GM12865 (cell line): ENCODE measurements around the gene CBX6.
"Not testable (repeated sequence)": the region's sequence is repeated elsewhere in the genome, so short reads cannot be mapped to it uniquely, and the experiment has no call there.

Experiments used
- DNase-seq: peaks from one replicate; pipeline ENCODE4 v3.0.0; 2010; ENCODE audit warnings: low read depth
- H3K4me3 ChIP-seq: 2 replicates; pipeline ENCODE4 v1.5.1; 2011; ENCODE audit warnings: mild to moderate bottlenecking, low read depth, low read length, control low read depth
- TF ChIP-seq, protein P1 (sequence below): IDR thresholded peaks from 2 replicates; pipeline ENCODE4 v1.5.1; 2011; ENCODE audit warnings: low read length, control low read depth, low read depth, inconsistent platforms; ENCODE audit not compliant: insufficient read depth; ENCODE audit errors: missing control alignments

The CBX6 gene

GRCh38 chr22:38872172-38872830, at the start of gene CBX6:
CBX6 (minus strand) TSS chr22:38872216; CDS start chr22:38872190, 26 bp downstream.
- TF ChIP-seq, protein P1, sequence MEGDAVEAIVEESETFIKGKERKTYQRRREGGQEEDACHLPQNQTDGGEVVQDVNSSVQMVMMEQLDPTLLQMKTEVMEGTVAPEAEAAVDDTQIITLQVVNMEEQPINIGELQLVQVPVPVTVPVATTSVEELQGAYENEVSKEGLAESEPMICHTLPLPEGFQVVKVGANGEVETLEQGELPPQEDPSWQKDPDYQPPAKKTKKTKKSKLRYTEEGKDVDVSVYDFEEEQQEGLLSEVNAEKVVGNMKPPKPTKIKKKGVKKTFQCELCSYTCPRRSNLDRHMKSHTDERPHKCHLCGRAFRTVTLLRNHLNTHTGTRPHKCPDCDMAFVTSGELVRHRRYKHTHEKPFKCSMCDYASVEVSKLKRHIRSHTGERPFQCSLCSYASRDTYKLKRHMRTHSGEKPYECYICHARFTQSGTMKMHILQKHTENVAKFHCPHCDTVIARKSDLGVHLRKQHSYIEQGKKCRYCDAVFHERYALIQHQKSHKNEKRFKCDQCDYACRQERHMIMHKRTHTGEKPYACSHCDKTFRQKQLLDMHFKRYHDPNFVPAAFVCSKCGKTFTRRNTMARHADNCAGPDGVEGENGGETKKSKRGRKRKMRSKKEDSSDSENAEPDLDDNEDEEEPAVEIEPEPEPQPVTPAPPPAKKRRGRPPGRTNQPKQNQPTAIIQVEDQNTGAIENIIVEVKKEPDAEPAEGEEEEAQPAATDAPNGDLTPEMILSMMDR: no peak
- H3K4me3 ChIP-seq: peak within 1 kb of the TSS; percentile 94
- DNase-seq: peak; percentile 97

DNA sequence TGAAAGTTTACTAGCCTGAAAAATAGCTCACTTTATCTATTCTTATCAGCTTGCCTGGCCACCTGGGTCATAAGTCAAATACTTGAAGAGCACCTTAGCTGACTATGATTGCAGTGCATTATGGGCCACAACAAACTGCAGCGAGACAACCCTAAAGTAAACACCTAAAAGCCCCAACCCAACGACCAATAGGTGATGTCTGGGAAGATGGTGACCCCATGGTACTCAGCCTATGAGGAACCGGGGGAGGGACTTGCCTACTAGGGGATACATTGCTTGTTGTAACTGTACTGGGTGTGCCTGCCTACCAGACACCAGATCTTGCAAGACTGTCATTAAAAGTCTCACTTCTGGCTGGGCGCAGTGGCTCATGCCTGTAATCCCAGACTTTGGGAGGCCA, 49.8 kb upstream of the CBX6 start:
- TF ChIP-seq, protein P1: no peak
- DNase-seq: no peak
- H3K4me3 ChIP-seq: no peak overlapping the region

DNA sequence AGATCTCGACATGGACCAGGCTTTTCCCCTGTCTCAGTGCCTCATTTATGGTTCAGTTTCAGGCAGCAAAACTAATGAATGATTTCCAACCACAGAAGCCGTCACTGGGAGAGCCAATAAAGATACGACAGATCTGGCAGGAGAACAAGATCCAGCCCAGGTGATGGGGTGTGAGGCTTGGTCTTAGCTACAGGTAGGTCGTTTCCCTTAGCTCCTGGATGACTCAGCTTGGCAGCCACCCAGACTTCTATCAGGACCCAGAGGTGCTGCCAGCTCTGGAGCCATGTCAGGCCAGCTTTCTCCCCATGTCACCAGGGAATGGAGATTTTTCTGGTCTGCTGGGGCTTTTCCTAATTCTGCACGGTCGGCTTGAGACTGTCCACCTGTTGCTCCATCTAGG, 49.1 kb upstream of the CBX6 start:
- H3K4me3 ChIP-seq: no peak overlapping the region
- DNase-seq: no peak
- TF ChIP-seq, protein P1: no peak

GRCh38 chr22:38919631-38920190, 47.7 kb upstream of the CBX6 start:
- no peak for DNase-seq
- TF ChIP-seq, protein P1: no peak
- no peak overlapping the region for H3K4me3 ChIP-seq

- no peak overlapping the region for H3K4me3 ChIP-seq
- no peak for DNase-seq
- TF ChIP-seq, protein P1: no peak
Measured at GRCh38 chr22:38911434-38911833, 39.4 kb upstream of the CBX6 start.

DNA sequence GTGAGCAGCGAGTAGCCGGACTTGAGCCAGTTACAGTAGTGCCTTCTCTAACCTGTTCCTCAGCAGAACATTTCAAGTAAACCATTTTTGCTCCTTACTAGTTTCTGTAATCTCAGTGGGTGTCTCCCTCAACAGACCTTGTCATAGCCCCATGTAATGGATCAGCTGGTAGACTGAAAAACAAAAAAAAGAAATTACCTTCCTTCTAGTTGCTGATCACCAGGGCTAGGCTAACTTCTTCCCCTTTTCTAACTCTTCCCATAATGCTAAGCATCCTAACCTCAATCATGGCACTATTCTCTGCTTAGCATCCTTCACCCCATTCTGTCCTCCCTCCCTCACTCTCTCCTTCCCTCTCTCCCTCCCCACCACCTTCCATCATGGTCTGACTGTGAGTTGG, 35.8 kb upstream of the CBX6 start:
- no peak for DNase-seq
- H3K4me3 ChIP-seq: no peak overlapping the region
- TF ChIP-seq, protein P1: no peak

- TF ChIP-seq, protein P1: no peak
- no peak overlapping the region for H3K4me3 ChIP-seq
Measured at GRCh38 chr22:38906052-38906451, 34.0 kb upstream of the CBX6 start.

GRCh38 chr22:38904052-38904617, 32.1 kb upstream of the CBX6 start:
- DNase-seq, H3K4me3 ChIP-seq: not testable (repeated sequence)

More at GRCh38 chr22:38906052-38906451, 34.0 kb upstream of the CBX6 start:
- no peak for DNase-seq
